Osteoblast (primary cell): ENCODE data around the gene ZFP92. TPM values are rescaled to one million over a fixed set of nuclear protein-coding genes. Genes with fewer than 3 reads are reported as not detected.

ENCODE experiments used
- DNase-seq: peaks from one replicate; pipeline ENCODE4 v3.0.0; 2011; ENCODE audit warnings: low spot score, mixed read lengths; ENCODE audit not compliant: insufficient read length; ENCODE audit errors: missing footprints
- H2AFZ ChIP-seq: 2 replicates; pipeline ENCODE4 v1.6.0; 2011; ENCODE audit warnings: mild to moderate bottlenecking, low read length
- H3K27ac ChIP-seq: 2 replicates; pipeline ENCODE4 v1.5.1; 2011; ENCODE audit warnings: mild to moderate bottlenecking, low read depth, low read length, moderate library complexity
- H3K27me3 ChIP-seq: 2 replicates; pipeline ENCODE4 v1.6.0; 2012; ENCODE audit warnings: mild to moderate bottlenecking, control low read depth, inconsistent platforms, low read length, moderate library complexity; ENCODE audit not compliant: insufficient read depth
- H3K36me3 ChIP-seq: 2 replicates; pipeline ENCODE4 v1.5.1; 2011; ENCODE audit warnings: mild to moderate bottlenecking, low read length, control low read depth, moderate library complexity; ENCODE audit not compliant: insufficient read depth
- H3K4me1 ChIP-seq: 2 replicates; pipeline ENCODE4 v1.5.1; 2011; ENCODE audit warnings: mild to moderate bottlenecking, low read length, control low read depth, moderate library complexity; ENCODE audit not compliant: insufficient read depth
- H3K4me2 ChIP-seq: 2 replicates; pipeline ENCODE4 v1.6.0; 2011; ENCODE audit warnings: mild to moderate bottlenecking, low read length; ENCODE audit not compliant: insufficient read depth
- H3K4me3 ChIP-seq: fragments of 200-600 bp; sonication (generic); 3 replicates; pipeline ENCODE4 v1.5.1; 2012; ENCODE audit warnings: mild to moderate bottlenecking, low read length, inconsistent platforms; ENCODE audit not compliant: insufficient read depth
- H3K79me2 ChIP-seq: 2 replicates; pipeline ENCODE4 v1.6.0; 2012; ENCODE audit warnings: mild to moderate bottlenecking, low read length, control low read depth, inconsistent platforms; ENCODE audit not compliant: insufficient read depth
- H3K9me3 ChIP-seq: 2 replicates; pipeline ENCODE4 v1.5.1; 2011; ENCODE audit warnings: low read depth, low read length, control low read depth
- H4K20me1 ChIP-seq: 2 replicates; pipeline ENCODE4 v1.6.0; 2012; ENCODE audit warnings: mild to moderate bottlenecking, low read length, control low read depth; ENCODE audit not compliant: insufficient read depth
- total RNA-seq: library from RNA; depleted of rRNA; stranded (reverse); fragments of >200 nt; gene quantifications from 2 replicates; pipeline ENCODE4 v1.2.3, GENCODE V29; 2012
- TF ChIP-seq, protein P1 (sequence below): IDR thresholded peaks from 2 replicates; pipeline ENCODE4 v1.5.1; 2011; ENCODE audit warnings: mild to moderate bottlenecking, low read depth, low read length, moderate library complexity; ENCODE audit errors: extremely low read depth

Gene ZFP92
- total RNA-seq, 1 donor: not detected

- no peaks in the 10 kb centered on the region for H3K4me1 ChIP-seq
- no peak overlapping the region for H3K4me2 ChIP-seq
- TF ChIP-seq, protein P1, sequence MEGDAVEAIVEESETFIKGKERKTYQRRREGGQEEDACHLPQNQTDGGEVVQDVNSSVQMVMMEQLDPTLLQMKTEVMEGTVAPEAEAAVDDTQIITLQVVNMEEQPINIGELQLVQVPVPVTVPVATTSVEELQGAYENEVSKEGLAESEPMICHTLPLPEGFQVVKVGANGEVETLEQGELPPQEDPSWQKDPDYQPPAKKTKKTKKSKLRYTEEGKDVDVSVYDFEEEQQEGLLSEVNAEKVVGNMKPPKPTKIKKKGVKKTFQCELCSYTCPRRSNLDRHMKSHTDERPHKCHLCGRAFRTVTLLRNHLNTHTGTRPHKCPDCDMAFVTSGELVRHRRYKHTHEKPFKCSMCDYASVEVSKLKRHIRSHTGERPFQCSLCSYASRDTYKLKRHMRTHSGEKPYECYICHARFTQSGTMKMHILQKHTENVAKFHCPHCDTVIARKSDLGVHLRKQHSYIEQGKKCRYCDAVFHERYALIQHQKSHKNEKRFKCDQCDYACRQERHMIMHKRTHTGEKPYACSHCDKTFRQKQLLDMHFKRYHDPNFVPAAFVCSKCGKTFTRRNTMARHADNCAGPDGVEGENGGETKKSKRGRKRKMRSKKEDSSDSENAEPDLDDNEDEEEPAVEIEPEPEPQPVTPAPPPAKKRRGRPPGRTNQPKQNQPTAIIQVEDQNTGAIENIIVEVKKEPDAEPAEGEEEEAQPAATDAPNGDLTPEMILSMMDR: no peak
- no peak overlapping the region for H3K4me3 ChIP-seq
- no peaks in the 10 kb centered on the region for H3K36me3 ChIP-seq
- no peaks in the 10 kb centered on the region for H3K9me3 ChIP-seq
- no peaks in the 10 kb centered on the region for H4K20me1 ChIP-seq
- H3K79me2 ChIP-seq: no peaks in the 10 kb centered on the region
- no peak overlapping the region for H3K27ac ChIP-seq
- no peaks in the 10 kb centered on the region for H3K27me3 ChIP-seq
- no peak overlapping the region for H2AFZ ChIP-seq
- peak; percentile 79 for DNase-seq
Observed at GRCh38 chrX:153445106-153445855, 34.0 kb downstream of the ZFP92 start.

DNA sequence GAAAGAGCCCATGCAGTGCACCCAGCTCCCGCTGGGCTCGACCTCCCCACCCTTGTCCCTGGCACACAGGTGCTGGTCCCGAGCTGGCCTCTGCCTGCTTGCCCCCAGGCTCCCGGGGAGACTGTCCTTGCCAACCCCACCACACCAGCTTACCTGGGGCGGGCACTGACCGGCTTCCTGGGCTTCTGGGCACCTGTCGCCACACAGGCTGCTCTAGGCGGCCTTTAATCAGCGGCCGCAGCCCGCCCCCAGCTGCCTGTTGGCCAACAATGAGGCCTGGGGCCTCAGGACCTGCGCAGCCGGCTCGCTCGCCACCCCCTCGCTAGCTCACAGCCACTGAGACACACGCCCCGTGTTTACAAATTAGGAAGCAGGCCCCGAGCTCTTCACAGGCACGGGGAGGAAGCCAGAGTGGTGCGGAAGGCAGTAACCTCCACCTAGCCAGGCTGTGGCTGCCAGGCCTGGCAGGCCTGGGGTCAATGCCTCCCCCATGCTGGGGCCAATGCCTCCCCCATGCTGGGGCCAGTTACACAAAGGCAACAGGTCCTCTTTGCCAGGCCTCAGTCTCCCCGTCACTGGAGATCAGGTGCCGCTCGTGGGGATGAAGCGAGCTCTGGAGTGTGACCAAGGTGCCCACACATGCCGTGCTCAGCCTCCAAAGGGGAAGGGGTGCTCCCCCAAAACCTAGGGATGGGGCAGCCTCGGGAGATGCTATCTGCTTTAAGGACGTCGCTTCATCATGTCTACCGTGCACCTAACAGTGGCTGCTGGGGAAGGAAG lies 34.8 kb downstream of the ZFP92 start, which contains the start of gene TREX2:
TSS of gene TREX2 (minus strand) at position 201 of the 780 bp plus-strand sequence. CDS start 626 bp downstream, outside the sequence.
- H2AFZ ChIP-seq: no peak within 1 kb of the TSS
- H3K27me3 ChIP-seq: no peaks in the 10 kb centered on the region
- no peaks in the 10 kb centered on the region for H3K9me3 ChIP-seq
- TF ChIP-seq, protein P1: no peak
- no peaks in the 10 kb centered on the region for H3K36me3 ChIP-seq
- no peaks in the 10 kb centered on the region for H3K79me2 ChIP-seq
- no peak within 1 kb of the TSS for H3K4me3 ChIP-seq
- no peak within 1 kb of the TSS for H3K27ac ChIP-seq
- H3K4me2 ChIP-seq: no peak within 1 kb of the TSS
- peak; percentile 81 for DNase-seq
- no peaks in the 10 kb centered on the region for H4K20me1 ChIP-seq
- no peaks in the 10 kb centered on the region for H3K4me1 ChIP-seq

- H3K4me2 ChIP-seq: no peak overlapping the region
- H3K27ac ChIP-seq: no peak overlapping the region
- H3K27me3 ChIP-seq: no peaks in the 10 kb centered on the region
- H3K4me1 ChIP-seq: no peaks in the 10 kb centered on the region
- H4K20me1 ChIP-seq: no peaks in the 10 kb centered on the region
- H3K36me3 ChIP-seq: no peaks in the 10 kb centered on the region
- H2AFZ ChIP-seq: no peak overlapping the region
- TF ChIP-seq, protein P1: no peak
- H3K9me3 ChIP-seq: no peaks in the 10 kb centered on the region
- H3K79me2 ChIP-seq: no peaks in the 10 kb centered on the region
- H3K4me3 ChIP-seq: no peak overlapping the region
- no peak for DNase-seq
Observed at GRCh38 chrX:153446636-153446936, 35.3 kb downstream of the ZFP92 start.

DNA sequence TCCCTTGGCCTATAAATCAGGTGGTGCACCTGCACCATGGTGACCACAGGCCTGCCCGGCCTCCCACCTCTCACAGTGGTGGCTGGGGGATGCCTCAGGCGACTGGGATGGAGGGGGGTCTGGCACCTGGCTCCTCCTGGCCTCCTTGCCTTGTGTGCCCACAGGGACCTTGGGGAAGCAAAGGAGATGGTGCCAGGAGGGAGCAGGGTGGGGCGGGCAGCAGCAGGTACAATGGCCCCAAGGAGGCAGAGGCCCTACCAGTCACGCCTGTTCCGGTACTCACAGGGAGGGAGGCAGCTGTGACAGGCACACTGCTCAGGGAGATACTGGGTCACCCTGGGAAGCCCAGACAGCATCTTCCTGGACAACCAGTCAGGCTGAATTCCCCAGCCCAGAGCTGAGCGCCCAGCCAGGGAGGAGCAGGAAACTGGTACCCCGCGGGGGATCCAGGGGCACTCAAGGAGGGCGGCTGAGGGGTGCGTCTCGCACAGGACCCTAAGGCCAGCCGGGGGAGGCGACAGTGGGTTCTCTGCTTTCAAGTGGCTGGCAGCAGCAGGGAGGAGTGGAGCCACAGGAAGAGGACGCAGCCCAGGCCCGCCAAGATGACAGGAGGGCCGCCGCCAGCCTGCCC lies 35.8 kb downstream of the ZFP92 start:
- Histone ChIP-seq H3K36me3 (no peaks in the 10 kb centered on the region), H4K20me1 (no peaks in the 10 kb centered on the region), H3K9me3 (no peaks in the 10 kb centered on the region), H3K4me2 (no peak overlapping the region), H3K27ac (no peak overlapping the region), H3K4me1 (no peaks in the 10 kb centered on the region), H2AFZ (no peak overlapping the region), H3K4me3 (no peak overlapping the region), H3K27me3 (no peaks in the 10 kb centered on the region), H3K79me2 (no peaks in the 10 kb centered on the region)
- peak; percentile 84 for DNase-seq
- TF ChIP-seq, protein P1: no peak
